ENCODE results near the gene HELZ2. TPM values are rescaled to one million over a fixed set of nuclear protein-coding genes. Genes with fewer than 3 reads are reported as not detected.
"Not testable (repeated sequence)": the region's sequence is repeated elsewhere in the genome, so short reads cannot be mapped to it uniquely, and the experiment has no call there.

The HELZ2 gene
- total and polyA plus RNA-seq, 5 experiments from 2014 or later: 3.1 to 24.4 (median 4.6) TPM

DNA sequence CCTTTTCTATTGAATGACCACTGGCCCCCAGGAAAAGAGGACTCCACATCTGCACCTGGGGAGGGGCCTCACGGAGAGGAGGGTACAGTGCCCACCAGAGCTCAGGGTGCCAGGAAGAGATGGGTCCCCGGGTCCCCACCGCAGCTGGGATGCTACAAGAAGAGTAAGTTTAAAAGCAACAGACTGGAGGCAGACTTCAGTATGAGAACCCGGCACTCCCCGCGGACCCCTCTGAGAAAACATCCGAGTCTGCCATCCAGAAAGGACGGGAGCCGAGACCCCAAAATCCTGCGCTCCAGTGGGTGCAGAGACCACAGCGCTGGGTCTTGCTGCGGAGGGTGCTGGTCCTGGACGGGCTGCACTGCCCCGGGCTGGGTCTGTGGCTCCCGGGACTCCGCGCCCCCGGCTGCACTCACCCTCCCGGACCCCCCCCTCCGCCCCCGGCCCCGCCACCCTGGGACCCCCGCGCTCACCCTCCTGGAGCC, 350 bp downstream of the HELZ2 start:
- ATAC-seq (peak; percentile 26 to 58), DNase-seq (peak in 1 of 10 donors; percentile 21)
- Mint-ChIP-seq H3K36me3 (no peaks in the 10 kb centered on the region), H3K4me3 (peak overlapping the region; percentile 74 to 89 (median 79)), H3K27me3 (peaks cover 0 to 2% (median 0%) of the 10 kb centered on the region in 5 donors), H3K4me1 (peaks cover 4 to 19% (median 12%) of the 10 kb centered on the region in 4 donors), H3K27ac (peak overlapping the region in 7 of 10 donors; percentile 35 to 88 (median 56)), H3K9me3 (no peaks in the 10 kb centered on the region)
- POLR2A ChIA-PET: interaction anchor here (1.1 to 1.6 kb wide), 5 partner anchors 18 to 68 kb away, joined by 3 to 4 read pairs (median 3); partner anchors contain the start of gene PTK6

DNA sequence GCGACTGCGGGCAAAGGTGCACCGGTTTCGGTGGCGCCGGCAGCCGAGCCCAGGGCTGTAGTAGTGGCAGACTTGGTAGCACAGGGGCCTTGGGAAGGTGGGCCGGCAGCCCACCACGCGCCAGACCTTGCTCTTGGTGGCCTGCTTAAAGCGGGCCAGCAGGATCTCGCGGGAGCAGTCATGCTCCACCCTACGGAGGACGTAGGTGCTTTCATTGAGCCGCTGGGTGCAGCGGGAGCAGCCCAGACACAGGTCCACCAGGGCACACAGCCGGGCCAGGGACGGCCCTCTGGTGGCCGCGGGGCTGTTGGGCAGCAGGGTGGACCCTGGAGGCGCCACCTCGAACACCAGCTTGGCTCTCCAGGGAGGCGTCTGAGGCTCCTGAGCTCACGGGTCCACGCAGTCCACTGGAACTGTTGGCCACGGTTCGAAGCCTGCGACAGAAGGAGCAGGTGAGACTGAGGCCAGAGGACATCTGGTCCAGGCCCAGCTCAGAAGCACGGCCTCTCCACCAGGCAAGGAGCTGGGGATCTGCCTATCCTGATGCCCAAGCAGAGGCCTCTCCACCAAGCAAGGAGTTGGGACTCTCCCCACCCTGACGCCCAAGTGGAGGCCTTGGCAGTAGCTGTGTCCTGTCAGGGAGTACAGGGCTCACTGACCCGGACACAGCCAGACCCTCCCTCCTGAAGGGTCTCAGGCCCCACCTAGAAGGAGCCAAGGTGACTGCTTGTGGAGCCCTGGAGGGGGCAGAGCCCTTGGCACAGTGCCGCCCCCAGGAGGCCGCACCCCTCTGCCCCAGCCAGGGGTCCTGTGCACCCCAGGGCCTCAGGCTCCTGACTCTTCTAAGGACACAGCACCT, 1.0 kb downstream of the HELZ2 start:
- H3K36me3 Mint-ChIP-seq: no peaks in the 10 kb centered on the region
- no peaks in the 10 kb centered on the region for H3K27me3 Mint-ChIP-seq
- H3K9me3 Mint-ChIP-seq: no peaks in the 10 kb centered on the region
- peaks cover 6 to 24% (median 17%) of the 10 kb centered on the region in 4 donors for H3K4me1 Mint-ChIP-seq
- DNase-seq (no peak), ATAC-seq (peak in 1 of 2 donors; percentile 2)
- POLR2A ChIA-PET: interaction anchor here (1.3 to 1.6 kb wide), 5 partner anchors 18 to 69 kb away, joined by 3 to 5 read pairs (median 3); partner anchors contain the start of genes FNDC11 and PTK6
- peak overlapping the region; percentile 74 to 89 (median 79) for H3K4me3 Mint-ChIP-seq
- H3K27ac Mint-ChIP-seq: peak overlapping the region in 5 of 10 donors; percentile 51 to 88 (median 78)

DNA sequence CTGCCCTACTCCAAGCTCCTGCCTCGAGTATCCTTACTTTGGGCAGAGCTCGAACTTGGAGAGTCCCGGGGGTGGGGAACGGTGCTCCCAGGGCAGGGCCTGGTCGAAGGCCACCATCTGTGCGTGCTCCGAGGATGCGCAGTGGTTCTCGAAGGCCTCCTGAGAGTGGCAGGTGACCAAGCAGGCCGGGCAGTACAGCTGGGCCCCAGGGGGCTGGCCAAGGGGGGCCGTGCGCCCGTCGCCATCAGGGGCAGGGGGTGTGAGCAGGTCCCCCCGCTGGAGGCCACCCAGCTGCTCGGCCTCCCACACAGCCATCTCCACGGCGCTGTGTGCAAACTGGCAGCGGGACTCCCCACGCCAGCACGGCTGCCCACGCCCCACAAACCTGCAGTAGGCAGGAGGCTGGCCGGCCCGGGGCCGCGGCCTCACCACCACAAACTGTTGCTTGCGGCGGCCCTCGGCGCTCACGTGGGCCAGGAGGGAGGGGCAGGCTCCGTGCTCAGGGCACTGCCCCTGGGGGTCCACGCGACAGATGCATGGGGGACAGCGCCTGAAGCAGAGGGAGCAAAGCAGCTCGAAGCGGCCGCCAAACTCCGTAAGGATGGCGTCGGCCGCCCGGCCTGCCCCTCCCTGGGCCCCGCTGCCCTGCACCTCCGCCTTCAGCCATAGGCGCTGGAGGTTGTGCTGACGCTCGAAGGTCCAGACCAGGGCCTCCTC, 1.8 kb downstream of the HELZ2 start:
- H3K36me3 Mint-ChIP-seq: no peaks in the 10 kb centered on the region
- ATAC-seq (no peak), DNase-seq (no peak)
- no peaks in the 10 kb centered on the region for H3K27me3 Mint-ChIP-seq
- no peak overlapping the region for H3K27ac Mint-ChIP-seq
- POLR2A ChIA-PET: interaction anchor here (1.1 to 1.4 kb wide), 3 partner anchors 18 to 60 kb away, joined by 3 to 5 read pairs (median 4); partner anchors contain the start of gene FNDC11
- H3K9me3 Mint-ChIP-seq: no peaks in the 10 kb centered on the region
- H3K4me1 Mint-ChIP-seq: peaks cover 10 to 32% (median 25%) of the 10 kb centered on the region in 4 donors
- H3K4me3 Mint-ChIP-seq: peak overlapping the region in 1 of 10 donors; percentile 16

DNA sequence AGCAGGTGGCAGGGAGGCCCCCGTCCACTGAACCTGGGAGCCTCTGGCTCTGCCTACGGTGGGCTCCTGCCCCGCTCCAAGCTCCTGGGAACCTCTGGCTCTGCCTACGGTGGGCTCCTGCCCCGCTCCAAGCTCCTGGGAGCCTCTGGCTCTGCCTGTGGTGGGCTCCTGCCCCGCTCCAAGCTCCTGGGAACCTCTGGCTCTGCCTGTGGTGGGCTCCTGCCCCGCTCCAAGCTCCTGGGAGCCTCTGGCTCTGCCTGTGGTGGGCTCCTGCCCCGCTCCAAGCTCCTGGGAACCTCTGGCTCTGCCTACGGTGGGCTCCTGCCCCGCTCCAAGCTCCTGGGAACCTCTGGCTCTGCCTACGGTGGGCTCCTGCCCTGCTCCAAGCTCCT, 3.0 kb downstream of the HELZ2 start:
- H3K27ac Mint-ChIP-seq, ATAC-seq, DNase-seq, H3K9me3 Mint-ChIP-seq, H3K4me3 Mint-ChIP-seq, POLR2A ChIA-PET, H3K36me3 Mint-ChIP-seq, H3K27me3 Mint-ChIP-seq: not testable (repeated sequence)
- H3K4me1 Mint-ChIP-seq: peaks cover 9 to 32% (median 29%) of the 10 kb centered on the region in 4 donors

DNA sequence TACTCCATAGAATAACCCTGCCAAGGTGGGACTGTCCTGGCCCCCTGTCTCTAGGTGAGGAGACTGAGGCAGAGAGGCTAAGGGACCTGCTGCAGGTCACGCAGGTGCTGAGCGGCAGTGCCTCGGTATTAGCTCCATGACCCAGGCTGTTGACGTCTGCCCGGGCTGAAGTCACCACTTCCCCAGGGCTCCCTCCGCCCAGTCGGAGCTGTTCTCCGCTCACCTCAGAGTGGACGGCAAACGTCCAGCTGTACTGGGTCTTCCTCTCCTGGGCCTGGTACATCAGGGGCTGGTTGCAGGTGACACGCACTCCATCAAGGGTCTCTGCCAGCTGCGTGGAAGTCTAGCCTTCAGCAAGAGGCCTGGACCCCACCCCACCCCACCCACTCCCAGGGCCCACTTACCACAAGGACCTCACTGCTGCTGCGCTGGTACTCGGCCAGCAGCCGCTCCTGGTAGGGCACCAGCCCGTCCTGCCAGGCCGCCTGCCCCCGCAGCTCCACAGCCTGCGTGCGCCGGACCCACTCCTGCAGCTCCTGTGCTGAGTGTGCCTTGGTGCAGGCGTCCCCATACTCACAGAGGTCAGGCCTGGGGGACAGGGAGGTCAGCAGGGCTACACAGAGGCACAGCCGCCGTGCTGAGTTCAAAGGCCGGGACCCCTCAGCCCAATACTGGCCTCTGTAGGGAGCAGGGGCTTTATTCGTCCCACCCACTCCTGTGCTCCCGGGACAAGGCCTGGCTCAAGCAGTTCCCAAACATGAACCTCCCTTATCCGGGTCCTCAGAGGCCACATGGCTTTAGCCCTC, 3.6 kb downstream of the HELZ2 start:
- Mint-ChIP-seq H3K4me1 (peaks cover 9 to 32% (median 29%) of the 10 kb centered on the region in 4 donors), H3K4me3 (peak overlapping the region in 3 of 10 donors; percentile 22 to 79 (median 55)), H3K36me3 (no peaks in the 10 kb centered on the region), H3K9me3 (no peaks in the 10 kb centered on the region), H3K27me3 (no peaks in the 10 kb centered on the region), H3K27ac (no peak overlapping the region)
- POLR2A ChIA-PET: interaction anchor here (1.0 kb wide), 1 partner anchor 18 kb away, joined by 5 read pairs; no protein-coding TSS in a partner anchor
- DNase-seq (no peak), ATAC-seq (no peak)

DNA sequence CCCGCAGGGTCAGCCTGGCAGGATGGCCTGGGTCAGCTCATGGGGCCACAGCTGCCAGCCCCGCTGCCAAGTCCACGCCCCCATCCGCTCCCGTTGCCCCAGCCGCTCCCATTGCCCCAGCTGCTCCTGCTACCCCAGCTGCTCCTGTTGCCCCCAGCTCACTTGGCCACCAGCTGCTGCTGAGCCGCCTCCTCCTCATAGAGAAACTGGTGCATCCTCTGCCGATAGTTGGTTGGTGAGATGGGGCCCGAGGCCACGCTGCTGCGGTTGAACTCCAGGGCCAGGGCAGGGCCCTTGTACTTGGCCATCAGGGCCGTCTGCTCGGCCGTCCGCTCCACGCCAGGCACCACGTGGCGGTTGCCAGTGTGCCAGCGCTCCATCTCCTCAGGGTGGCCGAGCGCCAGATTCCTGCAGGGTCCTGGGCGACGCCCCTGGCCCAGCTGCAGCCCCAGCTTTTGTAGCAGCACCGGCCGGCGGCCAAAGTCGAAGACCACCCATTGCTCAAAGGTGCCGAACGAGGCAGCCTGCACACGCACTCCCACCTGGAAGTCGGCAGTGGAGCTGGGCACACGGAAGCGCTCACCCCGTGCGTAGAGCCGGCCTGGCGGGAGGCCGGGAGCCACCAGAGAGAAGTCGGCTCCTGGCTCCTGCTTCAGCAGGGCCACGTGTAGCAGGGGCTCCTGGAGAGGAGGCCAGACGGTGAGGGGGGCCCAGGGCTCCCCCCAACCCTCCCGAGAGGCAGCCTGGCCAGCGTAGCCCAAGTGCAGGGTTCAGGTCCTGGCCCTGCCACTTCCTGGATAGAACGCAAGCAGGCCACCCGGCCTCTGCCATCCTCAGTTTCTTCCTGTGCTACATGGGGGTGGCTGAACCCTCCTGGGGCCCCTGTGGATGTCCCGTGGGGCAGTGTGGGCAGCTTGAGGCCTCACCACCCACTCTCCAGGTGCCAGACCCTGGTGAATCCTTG, 4.8 kb downstream of the HELZ2 start:
- H3K27me3 Mint-ChIP-seq: no peaks in the 10 kb centered on the region
- H3K36me3 Mint-ChIP-seq: no peaks in the 10 kb centered on the region
- no peak for DNase-seq
- peaks cover 9 to 32% (median 29%) of the 10 kb centered on the region in 4 donors for H3K4me1 Mint-ChIP-seq
- H3K9me3 Mint-ChIP-seq: no peaks in the 10 kb centered on the region
- POLR2A ChIA-PET: interaction anchor here (0.6 to 5.5 kb wide), 8 partner anchors 11 to 72 kb away, joined by 3 to 37 read pairs (median 6); partner anchors contain the start of genes FNDC11 and GMEB2
- peak overlapping the region in 9 of 10 donors; percentile 18 to 85 (median 63) for H3K4me3 Mint-ChIP-seq
- H3K27ac Mint-ChIP-seq: no peak overlapping the region
- ATAC-seq: no peak

DNA sequence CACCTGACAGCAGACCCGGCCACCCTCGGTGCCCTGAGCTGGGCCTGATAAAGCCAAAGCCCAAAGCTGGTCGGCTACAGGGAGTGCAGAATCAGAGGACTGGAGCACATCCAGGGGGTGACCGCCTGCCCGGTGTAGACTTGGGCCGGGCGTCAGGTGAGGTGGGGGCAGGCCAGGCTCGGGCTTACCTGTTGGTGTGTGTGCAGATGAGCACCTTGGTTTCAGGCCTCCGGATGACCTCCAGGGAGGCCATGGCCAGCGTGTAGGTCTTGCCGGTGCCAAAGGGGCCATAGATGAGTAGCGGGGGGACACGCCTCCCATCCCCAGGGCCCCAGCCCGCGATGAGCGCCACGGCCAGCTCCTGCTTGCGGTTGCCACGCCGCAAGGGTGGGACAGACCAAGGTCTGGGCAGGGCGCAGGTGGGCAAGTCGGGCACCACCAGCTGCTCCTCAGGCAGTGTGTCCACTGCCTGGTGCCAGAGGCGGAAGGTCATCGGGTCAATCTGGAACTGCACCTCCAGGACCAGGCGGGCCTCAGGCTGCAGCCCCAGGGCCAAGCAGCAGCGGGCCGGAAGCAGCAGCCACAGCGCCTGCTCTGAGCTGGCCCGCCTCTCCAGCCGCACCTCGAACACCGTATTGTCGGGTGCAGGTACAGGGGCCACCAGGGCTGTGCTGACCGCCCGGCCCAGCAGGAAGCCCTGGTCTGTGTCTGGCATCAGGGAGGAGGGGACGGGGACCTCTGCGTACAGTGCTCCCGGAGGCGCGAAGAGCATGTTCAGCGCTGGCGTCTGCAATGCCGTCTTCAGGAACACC, 5.7 kb downstream of the HELZ2 start:
- Mint-ChIP-seq H3K27ac (peak overlapping the region in 7 of 10 donors; percentile 18 to 70 (median 37)), H3K4me1 (peaks cover 9 to 32% (median 28%) of the 10 kb centered on the region in 4 donors), H3K9me3 (no peaks in the 10 kb centered on the region), H3K36me3 (no peaks in the 10 kb centered on the region), H3K27me3 (no peaks in the 10 kb centered on the region), H3K4me3 (peak overlapping the region; percentile 68 to 89 (median 82))
- ATAC-seq (peak; percentile 24 to 41), DNase-seq (no peak)
- POLR2A ChIA-PET: interaction anchor here (0.6 to 5.5 kb wide), 11 partner anchors 10 to 412 kb away, joined by 3 to 37 read pairs (median 4); partner anchors contain the start of genes FNDC11, GMEB2, PRPF6 and PTK6

DNA sequence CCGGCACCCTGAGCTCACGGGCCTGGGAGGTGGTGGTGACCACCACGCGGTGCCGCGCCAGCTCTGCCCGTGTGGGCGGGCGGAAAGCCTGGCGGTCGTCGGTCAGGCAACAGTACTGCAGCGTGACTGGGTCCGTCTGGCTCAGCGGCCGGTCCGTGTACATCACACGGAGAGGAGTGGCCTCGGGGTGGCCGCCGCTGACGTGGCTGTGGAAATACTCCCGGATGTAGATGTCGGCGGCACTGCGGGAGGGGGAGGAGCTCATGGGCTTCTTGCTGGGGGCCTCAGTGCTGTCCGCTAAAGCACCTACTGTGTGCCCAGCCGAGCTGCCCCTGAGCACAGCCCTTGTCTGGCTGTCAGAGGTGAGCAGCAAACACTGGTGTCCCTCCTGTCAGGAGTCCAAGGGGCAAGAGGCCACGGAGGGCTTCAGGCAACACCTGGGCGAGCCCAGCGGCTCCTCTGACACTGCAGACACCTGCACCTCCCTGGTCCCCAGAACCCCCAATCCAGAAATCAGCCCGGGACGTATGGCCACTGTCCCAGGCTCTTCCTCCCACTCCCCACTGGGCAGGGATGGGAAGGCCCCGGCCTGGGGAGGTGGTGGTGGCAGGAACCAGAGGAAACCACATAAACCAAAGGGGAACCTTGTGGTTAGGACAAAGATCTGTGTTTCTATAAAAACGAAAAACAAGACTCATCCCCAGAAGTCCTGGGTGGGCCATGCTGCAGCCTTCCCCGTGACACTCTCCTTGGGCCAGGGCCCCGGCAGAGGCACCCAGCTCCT, 6.5 kb downstream of the HELZ2 start:
- Mint-ChIP-seq H3K4me3 (peak overlapping the region; percentile 68 to 89 (median 82)), H3K9me3 (no peaks in the 10 kb centered on the region), H3K36me3 (no peaks in the 10 kb centered on the region), H3K4me1 (peaks cover 9 to 32% (median 28%) of the 10 kb centered on the region in 4 donors), H3K27me3 (no peaks in the 10 kb centered on the region), H3K27ac (peak overlapping the region in 8 of 10 donors; percentile 18 to 70 (median 42))
- POLR2A ChIA-PET: interaction anchor here (0.5 to 5.5 kb wide), 11 partner anchors 11 to 413 kb away, joined by 3 to 37 read pairs (median 4); partner anchors contain the start of genes FNDC11, PRPF6 and PTK6
- DNase-seq (peak in 9 of 10 donors; percentile 19 to 74 (median 45)), ATAC-seq (peak; percentile 68 to 72)

DNA sequence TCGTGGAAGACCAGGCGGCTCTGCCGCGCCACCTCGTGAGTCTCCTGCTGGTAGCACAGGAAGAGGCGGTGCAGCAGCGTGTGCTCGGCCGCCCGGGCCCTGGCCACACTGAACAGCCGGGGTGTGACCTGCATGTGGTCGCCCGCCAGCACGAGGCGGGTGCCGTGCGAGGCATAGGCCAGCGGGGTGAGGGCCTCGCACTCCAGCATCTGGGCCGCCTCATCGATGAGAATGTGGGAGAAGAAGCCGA, 7.0 kb downstream of the HELZ2 start:
- Mint-ChIP-seq H3K27ac (peak overlapping the region in 3 of 10 donors; percentile 14 to 55 (median 32)), H3K4me3 (peak overlapping the region in 5 of 10 donors; percentile 24 to 85 (median 58)), H3K36me3 (no peaks in the 10 kb centered on the region), H3K9me3 (no peaks in the 10 kb centered on the region), H3K4me1 (peaks cover 9 to 32% (median 28%) of the 10 kb centered on the region in 4 donors), H3K27me3 (no peaks in the 10 kb centered on the region)
- POLR2A ChIA-PET: interaction anchor here (0.5 to 5.5 kb wide), 10 partner anchors 10 to 413 kb away, joined by 3 to 37 read pairs (median 4); partner anchors contain the start of genes FNDC11, PRPF6 and PTK6
- no peak for DNase-seq
- peak in 1 of 2 donors; percentile 2 for ATAC-seq
